Endothelial cell (in vitro differentiated cells): Measurements from ENCODE around the gene RCN2. TPM values are rescaled to one million over a fixed set of nuclear protein-coding genes. Genes with fewer than 3 reads are reported as not detected.

Experiments
- DNase-seq: peaks from one replicate; pipeline ENCODE4 v3.0.0; 2021; ENCODE audit warnings: low spot score
- H3K27ac Mint-ChIP-seq: one replicate; pipeline ENCODE4 v1.8.0; 2021; ENCODE audit warnings: mixed read lengths, inconsistent platforms; ENCODE audit not compliant: unreplicated experiment
- H3K27me3 Mint-ChIP-seq: one replicate; pipeline ENCODE4 v1.8.0; 2021; ENCODE audit warnings: mild to moderate bottlenecking, moderate library complexity, mixed read lengths, inconsistent platforms; ENCODE audit not compliant: unreplicated experiment
- H3K36me3 Mint-ChIP-seq: one replicate; pipeline ENCODE4 v1.8.0; 2021; ENCODE audit warnings: mild to moderate bottlenecking, low read depth, mixed read lengths, inconsistent platforms; ENCODE audit not compliant: unreplicated experiment
- H3K4me1 Mint-ChIP-seq: one replicate; pipeline ENCODE4 v1.8.0; 2021; ENCODE audit warnings: mild to moderate bottlenecking, mixed read lengths, inconsistent platforms; ENCODE audit not compliant: unreplicated experiment
- H3K4me3 Mint-ChIP-seq: one replicate; pipeline ENCODE4 v1.8.0; 2021; ENCODE audit warnings: mild to moderate bottlenecking, mixed read lengths, inconsistent platforms; ENCODE audit not compliant: unreplicated experiment
- H3K9me3 Mint-ChIP-seq: one replicate; pipeline ENCODE4 v1.8.0; 2021; ENCODE audit warnings: mixed read lengths, inconsistent platforms; ENCODE audit not compliant: unreplicated experiment
- total RNA-seq: library from RNA; stranded (reverse); fragmentation: NEBNext Ultra II Directional; extraction: Animal tissue kit (Norgen Biotek cat#: 25700); gene quantifications from one replicate; pipeline ENCODE4 v1.2.1, GENCODE V29; 2021; ENCODE audit not compliant: unreplicated experiment
- TF ChIP-seq, protein P1 (sequence below): fragments of 200-600 bp; sonication (generic); IDR thresholded peaks from one replicate; pipeline ENCODE4 v1.5.0; 2021; ENCODE audit warnings: antibody characterized with exemption; ENCODE audit not compliant: unreplicated experiment

The RCN2 gene
- total RNA-seq, 1 donor from 2014 or later, result 76.1 TPM

DNA sequence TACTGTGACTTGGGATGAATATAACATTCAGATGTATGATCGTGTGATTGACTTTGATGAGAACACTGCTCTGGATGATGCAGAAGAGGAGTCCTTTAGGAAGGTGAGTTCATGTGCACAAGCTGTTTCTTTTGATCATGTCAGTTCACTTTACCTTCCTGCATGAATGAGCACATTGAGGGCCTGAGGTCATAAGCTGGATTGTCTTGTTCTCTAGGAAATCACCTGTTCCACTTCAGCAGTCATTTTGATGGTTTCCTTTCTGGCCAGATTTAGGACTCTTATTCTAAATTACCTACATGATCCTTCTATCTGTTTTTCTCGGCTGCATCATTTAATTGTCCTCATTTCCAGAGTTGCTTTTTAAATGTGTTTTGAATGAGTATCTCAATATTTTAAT, 4.1 kb downstream of the RCN2 start:
- Mint-ChIP-seq H3K27ac (no peak overlapping the region), H3K27me3 (no peaks in the 10 kb centered on the region), H3K4me1 (peaks cover 15% of the 10 kb centered on the region), H3K36me3 (peaks cover 12% of the 10 kb centered on the region), H3K9me3 (no peaks in the 10 kb centered on the region), H3K4me3 (no peak overlapping the region)
- no peak for DNase-seq
- TF ChIP-seq, protein P1, sequence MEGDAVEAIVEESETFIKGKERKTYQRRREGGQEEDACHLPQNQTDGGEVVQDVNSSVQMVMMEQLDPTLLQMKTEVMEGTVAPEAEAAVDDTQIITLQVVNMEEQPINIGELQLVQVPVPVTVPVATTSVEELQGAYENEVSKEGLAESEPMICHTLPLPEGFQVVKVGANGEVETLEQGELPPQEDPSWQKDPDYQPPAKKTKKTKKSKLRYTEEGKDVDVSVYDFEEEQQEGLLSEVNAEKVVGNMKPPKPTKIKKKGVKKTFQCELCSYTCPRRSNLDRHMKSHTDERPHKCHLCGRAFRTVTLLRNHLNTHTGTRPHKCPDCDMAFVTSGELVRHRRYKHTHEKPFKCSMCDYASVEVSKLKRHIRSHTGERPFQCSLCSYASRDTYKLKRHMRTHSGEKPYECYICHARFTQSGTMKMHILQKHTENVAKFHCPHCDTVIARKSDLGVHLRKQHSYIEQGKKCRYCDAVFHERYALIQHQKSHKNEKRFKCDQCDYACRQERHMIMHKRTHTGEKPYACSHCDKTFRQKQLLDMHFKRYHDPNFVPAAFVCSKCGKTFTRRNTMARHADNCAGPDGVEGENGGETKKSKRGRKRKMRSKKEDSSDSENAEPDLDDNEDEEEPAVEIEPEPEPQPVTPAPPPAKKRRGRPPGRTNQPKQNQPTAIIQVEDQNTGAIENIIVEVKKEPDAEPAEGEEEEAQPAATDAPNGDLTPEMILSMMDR, result no peak

DNA sequence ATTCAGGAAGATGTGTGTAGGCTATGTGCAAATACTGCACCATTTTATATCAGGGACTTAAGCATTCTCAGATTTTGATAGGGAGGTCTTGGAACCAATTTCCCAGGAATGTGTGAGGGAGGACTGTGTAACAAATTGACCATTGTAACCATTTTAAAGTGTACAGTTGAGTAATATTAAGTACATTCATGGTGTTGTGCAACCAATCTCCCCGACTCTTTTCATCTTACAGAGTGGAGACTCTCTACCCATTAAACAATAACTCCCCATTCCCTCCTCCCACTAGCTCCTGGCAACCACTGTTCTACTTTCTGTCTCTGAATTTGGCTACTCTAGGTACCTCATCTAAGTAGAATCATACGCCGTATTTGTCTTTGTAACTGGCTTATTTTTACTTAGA, 5.1 kb downstream of the RCN2 start:
- H3K27me3 Mint-ChIP-seq, result no peaks in the 10 kb centered on the region
- DNase-seq, result no peak
- no peaks in the 10 kb centered on the region for H3K9me3 Mint-ChIP-seq
- TF ChIP-seq, protein P1, result no peak
- no peak overlapping the region for H3K27ac Mint-ChIP-seq
- no peak overlapping the region for H3K4me3 Mint-ChIP-seq
- H3K36me3 Mint-ChIP-seq, result peaks cover 12% of the 10 kb centered on the region
- peaks cover 11% of the 10 kb centered on the region for H3K4me1 Mint-ChIP-seq

- H3K4me1 Mint-ChIP-seq, result peaks cover 3% of the 10 kb centered on the region
- TF ChIP-seq, protein P1, result no peak
- no peak overlapping the region for H3K27ac Mint-ChIP-seq
- DNase-seq, result no peak
- H3K9me3 Mint-ChIP-seq, result no peaks in the 10 kb centered on the region
- H3K27me3 Mint-ChIP-seq, result no peaks in the 10 kb centered on the region
- peaks cover 15% of the 10 kb centered on the region for H3K36me3 Mint-ChIP-seq
- no peak overlapping the region for H3K4me3 Mint-ChIP-seq
Observed at GRCh38 chr15:76938752-76939151, 7.2 kb downstream of the RCN2 start.

DNA sequence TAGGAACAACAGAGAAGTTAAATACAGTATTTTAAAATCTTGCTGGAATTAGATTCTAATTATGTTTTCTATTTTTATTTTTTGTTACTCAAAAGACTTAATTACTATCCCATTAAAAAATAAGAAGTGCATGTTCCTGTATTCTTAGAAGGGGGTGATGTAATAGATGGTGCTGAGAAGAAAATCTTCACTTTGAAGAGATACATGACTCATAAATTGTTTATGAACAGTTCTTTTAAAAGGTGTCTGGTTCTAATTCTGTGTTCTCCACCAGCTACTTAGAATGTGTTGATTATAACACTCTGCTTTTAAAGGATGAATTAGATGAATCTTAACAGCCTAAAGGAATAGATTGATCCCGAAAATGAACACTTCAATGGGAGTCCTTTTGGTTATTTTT, 8.2 kb downstream of the RCN2 start:
- Mint-ChIP-seq H3K9me3 (no peaks in the 10 kb centered on the region), H3K36me3 (peaks cover 20% of the 10 kb centered on the region), H3K27me3 (no peaks in the 10 kb centered on the region), H3K4me3 (no peak overlapping the region), H3K4me1 (peaks cover 3% of the 10 kb centered on the region), H3K27ac (no peak overlapping the region)
- no peak for DNase-seq
- TF ChIP-seq, protein P1, result no peak

DNA sequence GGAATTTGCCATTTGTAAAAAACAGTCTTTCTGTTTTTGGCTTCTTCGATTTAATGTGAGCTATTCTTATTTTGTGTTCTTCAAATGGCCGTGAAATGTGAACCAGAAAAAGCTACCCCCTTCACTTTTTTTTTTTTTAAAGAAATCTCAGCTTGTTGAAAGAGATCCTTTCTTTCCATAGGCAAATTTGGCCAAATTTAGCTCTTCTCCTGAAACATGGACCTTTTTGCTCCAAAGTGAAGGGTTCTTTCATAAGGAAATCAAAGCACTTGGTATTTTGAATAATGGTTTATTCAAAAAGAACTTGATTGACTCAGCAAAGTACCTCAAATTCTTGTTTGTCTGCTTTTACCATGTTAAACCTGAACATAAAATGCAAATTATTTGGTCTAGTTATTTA, 10.1 kb downstream of the RCN2 start:
- H3K27ac Mint-ChIP-seq, result no peak overlapping the region
- no peak for DNase-seq
- H3K4me3 Mint-ChIP-seq, result no peak overlapping the region
- H3K27me3 Mint-ChIP-seq, result peaks cover under 1% of the 10 kb centered on the region
- H3K9me3 Mint-ChIP-seq, result no peaks in the 10 kb centered on the region
- TF ChIP-seq, protein P1, result no peak
- peaks cover 25% of the 10 kb centered on the region for H3K36me3 Mint-ChIP-seq
- no peaks in the 10 kb centered on the region for H3K4me1 Mint-ChIP-seq
